HUES64 (cell line): ENCODE measurements around the gene CSAG3.
"Not testable (repeated sequence)": the region's sequence is repeated elsewhere in the genome, so short reads cannot be mapped to it uniquely, and the experiment has no call there.

Experiments used
- H3K27ac ChIP-seq: 2 replicates; pipeline ENCODE4 v1.7.0; 2013; ENCODE audit warnings: low read depth, low read length, inconsistent platforms
- H3K27me3 ChIP-seq: 2 replicates; pipeline ENCODE4 v1.6.1; 2013; ENCODE audit warnings: mild to moderate bottlenecking, low read length; ENCODE audit not compliant: insufficient read depth
- H3K36me3 ChIP-seq: 2 replicates; pipeline ENCODE4 v1.6.1; 2013; ENCODE audit warnings: mild to moderate bottlenecking, low read length; ENCODE audit not compliant: insufficient read depth
- H3K4me1 ChIP-seq: 2 replicates; pipeline ENCODE4 v1.6.1; 2013; ENCODE audit warnings: mild to moderate bottlenecking, low read length, moderate library complexity; ENCODE audit not compliant: insufficient read depth
- H3K4me3 ChIP-seq: 2 replicates; pipeline ENCODE4 v1.5.1; 2013; ENCODE audit warnings: mild to moderate bottlenecking, low read length, moderate library complexity
- H3K9ac ChIP-seq: 2 replicates; pipeline ENCODE4 v1.6.1; 2013; ENCODE audit warnings: mild to moderate bottlenecking, low read depth, low read length
- H3K9me3 ChIP-seq: 2 replicates; pipeline ENCODE4 v1.6.1; 2013; ENCODE audit warnings: low read depth, low read length; ENCODE audit not compliant: insufficient read depth
- WGBS: fragments of 150-250, 120-280 bp; methylation state at CpG from one replicate; pipeline ENCODE4 v1.1.7; 2013; ENCODE audit warnings: missing lambda C conversion rate; 5-methylcytosine and 5-hydroxymethylcytosine counted together

The CSAG3 gene

DNA sequence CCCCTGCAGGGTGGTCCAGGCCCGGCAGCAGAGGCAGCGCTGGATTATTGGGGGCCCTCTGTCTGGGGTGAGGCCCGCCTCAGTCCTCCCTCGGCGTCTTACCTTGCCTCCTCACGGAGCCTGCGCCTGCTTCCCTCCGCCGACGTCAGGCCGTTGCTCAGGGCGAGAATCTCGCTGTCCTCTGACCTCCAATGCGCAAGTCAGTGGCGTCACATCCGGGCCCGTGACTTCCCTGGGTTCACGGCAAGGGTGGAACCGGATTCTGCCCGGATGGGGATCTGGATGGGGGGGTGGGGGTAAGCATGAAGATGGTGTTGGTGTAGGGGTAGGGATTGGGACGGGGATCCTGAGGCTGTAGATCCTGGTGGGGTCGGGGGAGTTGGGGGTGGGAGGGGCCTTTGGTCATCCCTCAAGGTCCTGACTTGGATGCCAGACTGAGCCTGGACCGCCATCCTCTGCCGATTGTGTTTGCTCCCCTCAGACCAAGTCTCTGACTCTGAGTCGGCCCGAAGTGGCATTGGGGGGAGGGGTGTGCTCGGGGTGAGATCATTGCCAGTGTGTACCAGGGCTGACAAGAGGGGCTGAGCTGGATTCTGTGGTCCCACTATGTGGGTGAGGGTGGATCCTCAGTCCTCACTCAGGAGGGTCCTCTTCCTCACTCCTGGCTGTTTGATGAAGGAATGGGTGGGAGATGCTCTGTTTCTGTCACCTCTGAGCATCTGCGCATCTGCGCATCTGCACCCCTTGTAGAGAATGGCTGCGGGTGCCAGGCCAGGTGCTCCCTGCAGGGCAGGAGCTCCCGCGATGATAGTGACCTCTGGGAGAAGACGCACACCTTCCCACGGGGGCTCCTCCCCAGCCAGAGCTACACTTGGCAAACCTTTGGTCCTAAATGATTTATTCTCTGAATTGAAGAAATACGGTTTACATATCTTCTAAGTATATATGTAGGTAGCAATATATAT, 5.0 kb upstream of the CSAG3 start, which contains the start of gene MAGEA2:
Gene MAGEA2, minus strand, starts transcription at position 157 of the 965 bp plus-strand sequence. CDS start 2,479 bp downstream, outside the sequence.
- H3K9ac ChIP-seq, H3K4me1 ChIP-seq, H3K27ac ChIP-seq, H3K9me3 ChIP-seq, H3K4me3 ChIP-seq, H3K36me3 ChIP-seq, H3K27me3 ChIP-seq: not testable (repeated sequence)
- no CpG with 5 or more reads among the region's 35 CpGs for WGBS

DNA sequence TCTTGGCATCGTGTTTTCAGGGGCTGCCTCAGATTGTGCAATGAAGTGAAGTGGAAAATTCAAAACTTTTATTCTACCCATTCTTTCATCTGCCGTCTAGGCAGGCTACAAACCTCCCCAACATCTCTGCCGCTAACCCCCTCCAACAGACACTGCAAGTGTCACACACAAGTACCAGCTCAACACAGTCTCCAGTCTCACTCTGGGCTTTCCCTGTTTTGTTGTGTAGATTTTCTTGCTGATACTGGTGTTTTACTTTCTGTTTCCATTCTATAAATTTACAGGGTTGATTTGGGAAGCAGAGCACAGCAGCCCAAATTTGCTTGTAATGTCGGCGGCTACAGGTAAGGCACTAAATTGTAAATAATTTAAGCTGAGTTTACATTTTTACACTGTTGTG, 4.1 kb upstream of the CSAG3 start:
- H3K36me3 ChIP-seq, H3K4me3 ChIP-seq, H3K9me3 ChIP-seq, H3K4me1 ChIP-seq, H3K9ac ChIP-seq, H3K27me3 ChIP-seq, H3K27ac ChIP-seq: not testable (repeated sequence)
- no CpG with 5 or more reads among the region's 5 CpGs for WGBS

DNA sequence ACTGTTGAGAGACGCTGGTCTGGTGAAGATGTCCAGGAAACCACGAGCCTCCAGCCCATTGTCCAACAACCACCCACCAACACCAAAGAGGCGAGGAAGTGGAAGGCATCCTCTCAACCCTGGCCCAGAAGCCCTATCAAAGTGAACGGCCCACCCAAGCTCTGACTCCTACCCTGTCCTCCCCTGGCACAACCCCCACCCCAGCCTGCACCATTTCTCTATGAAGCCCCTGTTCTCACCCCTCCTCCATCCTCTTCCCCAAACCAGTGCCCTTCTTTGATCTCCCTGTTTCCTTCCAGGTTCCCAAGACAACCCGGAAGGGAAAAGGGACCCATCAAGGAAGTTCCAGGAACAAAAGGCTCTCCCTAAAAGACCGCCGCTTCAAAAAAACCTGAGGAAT, 526 bp downstream of the CSAG3 start:
- H3K27ac ChIP-seq, H3K4me3 ChIP-seq, H3K9ac ChIP-seq, H3K36me3 ChIP-seq, H3K4me1 ChIP-seq, H3K27me3 ChIP-seq, H3K9me3 ChIP-seq: not testable (repeated sequence)
- no CpG with 5 or more reads among the region's 7 CpGs for WGBS

DNA sequence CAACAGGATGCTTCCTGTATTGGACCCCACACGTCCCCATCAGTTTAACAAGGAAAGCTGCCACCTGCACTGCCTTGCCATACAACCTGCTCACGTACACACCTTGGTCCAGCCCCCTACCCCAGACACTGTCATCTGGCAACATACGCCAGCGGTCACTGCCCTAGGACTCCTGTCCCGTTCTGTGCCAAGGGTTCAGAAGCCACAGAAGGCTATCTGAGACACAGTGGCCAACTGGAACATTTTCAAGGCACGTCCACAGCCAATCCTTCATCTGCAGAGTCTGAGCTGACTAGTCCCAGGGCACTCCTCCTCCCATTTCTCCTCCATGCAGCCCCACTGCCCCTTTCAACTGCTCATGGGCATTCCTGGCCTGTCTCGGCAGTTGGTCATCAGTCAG, 2.6 kb downstream of the CSAG3 start:
- no CpG with 5 or more reads among the region's 7 CpGs for WGBS
- not testable (repeated sequence) for H3K36me3 ChIP-seq, H3K9me3 ChIP-seq, H3K9ac ChIP-seq, H3K4me1 ChIP-seq, H3K4me3 ChIP-seq, H3K27ac ChIP-seq, H3K27me3 ChIP-seq

GRCh38 chrX:152766562-152766961, 7.5 kb downstream of the CSAG3 start:
- not testable (repeated sequence) for H3K27me3 ChIP-seq, H3K4me3 ChIP-seq, H3K27ac ChIP-seq, H3K36me3 ChIP-seq, H3K4me1 ChIP-seq, H3K9ac ChIP-seq, H3K9me3 ChIP-seq
- 89% methylated on average over 9 of the region's 9 CpGs for WGBS

DNA sequence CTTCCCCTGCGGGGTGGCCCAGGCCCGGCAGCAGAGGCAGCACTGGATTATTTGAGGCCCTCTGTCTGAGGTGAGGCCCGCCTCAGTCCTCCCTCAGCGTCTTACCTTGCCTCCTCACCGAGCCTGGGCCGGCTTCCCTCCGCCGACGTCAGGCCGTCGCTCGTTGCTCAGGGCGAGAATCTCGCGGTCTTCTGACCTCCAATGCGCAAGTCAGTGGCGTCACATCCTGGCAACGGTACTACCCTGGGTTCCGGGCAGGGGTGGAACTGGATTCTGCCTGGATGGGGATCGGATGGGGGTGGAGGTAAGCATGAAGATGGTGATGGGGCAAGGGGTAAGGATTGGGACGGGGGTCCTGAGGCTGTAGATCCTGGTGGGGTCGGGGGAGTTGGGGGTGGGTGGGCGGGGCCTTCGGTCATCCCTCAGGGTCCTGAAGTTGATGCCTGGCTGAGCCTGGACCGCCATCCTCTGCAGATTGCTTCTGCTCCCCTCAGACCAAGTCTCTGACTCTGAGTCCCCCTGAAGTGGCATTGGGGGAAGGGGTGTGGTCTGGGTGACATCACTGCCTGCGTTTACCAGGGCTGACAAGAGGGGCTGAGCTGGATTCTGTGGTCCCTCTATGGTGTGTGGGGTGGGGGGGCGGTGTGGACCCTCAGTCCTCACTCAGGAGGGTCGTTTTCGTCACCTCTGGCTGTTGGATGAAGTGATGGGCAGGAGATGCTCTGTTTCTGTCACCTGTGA, 10.7 kb downstream of the CSAG3 start, which contains the start of gene MAGEA6:
Gene MAGEA6, minus strand, starts transcription at position 141 of the 741 bp plus-strand sequence. CDS start 2,039 bp downstream, outside the sequence.
- not testable (repeated sequence) for H3K9ac ChIP-seq, H3K4me1 ChIP-seq, H3K36me3 ChIP-seq, H3K27me3 ChIP-seq, H3K4me3 ChIP-seq, H3K9me3 ChIP-seq, H3K27ac ChIP-seq
- WGBS: no CpG with 5 or more reads among the region's 29 CpGs

DNA sequence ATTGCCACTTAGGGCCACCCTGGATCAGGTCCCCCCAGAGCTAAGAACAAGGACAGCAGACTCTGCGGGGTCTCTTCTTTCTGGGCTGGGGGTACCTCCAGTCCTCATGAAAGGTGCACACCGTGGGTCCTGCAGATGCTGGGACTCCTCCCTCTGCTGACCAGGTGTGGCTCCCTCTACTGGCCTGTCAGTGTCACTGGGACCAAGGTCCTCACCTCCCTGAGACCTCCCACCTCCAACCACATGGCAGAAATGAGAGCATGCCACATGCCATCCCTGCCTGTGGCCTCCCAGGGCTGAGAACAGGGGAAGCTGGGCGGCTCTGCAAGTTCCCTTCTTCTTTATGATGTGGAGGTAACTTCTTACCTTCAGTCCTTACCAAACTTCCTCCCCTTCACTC, 28.0 kb downstream of the CSAG3 start:
- H3K9me3 ChIP-seq, H3K27ac ChIP-seq, H3K9ac ChIP-seq, H3K27me3 ChIP-seq, H3K36me3 ChIP-seq, H3K4me1 ChIP-seq, H3K4me3 ChIP-seq: not testable (repeated sequence)
- WGBS: no CpG with 5 or more reads among the region's 3 CpGs

GRCh38 chrX:152798945-152799344, 39.9 kb downstream of the CSAG3 start:
- Histone ChIP-seq H3K4me1 (no peaks in the 10 kb centered on the region), H3K27me3 (no peaks in the 10 kb centered on the region), H3K27ac (no peak overlapping the region), H3K4me3 (no peak overlapping the region), H3K9me3 (no peaks in the 10 kb centered on the region), H3K36me3 (no peaks in the 10 kb centered on the region), H3K9ac (no peak overlapping the region)
- WGBS: no CpG with 5 or more reads among the region's 1 CpG

- H3K27me3 ChIP-seq: no peaks in the 10 kb centered on the region
- 89% methylated on average over 4 of the region's 4 CpGs for WGBS
These were observed 47.0 kb downstream of the CSAG3 start for GRCh38 chrX:152806035-152806434.

More at GRCh38 chrX:152806035-152806434, 47.0 kb downstream of the CSAG3 start:
- Histone ChIP-seq H3K4me1 (no peaks in the 10 kb centered on the region), H3K27ac (no peak overlapping the region), H3K36me3 (no peaks in the 10 kb centered on the region), H3K4me3 (no peak overlapping the region), H3K9ac (no peak overlapping the region), H3K9me3 (no peaks in the 10 kb centered on the region)
